T-helper 2 cell treated with Interferon-gamma antibody and Interleukin-4, amounts not matched to agents 5 μg/mL and 100 μg/mL, for 36 hours (primary cell): ENCODE results near the gene ELFN2.

Experiments
- DNase-seq: peaks from one replicate; pipeline ENCODE4 v3.0.0; 2021; ENCODE audit warnings: low spot score
- H3K27ac Mint-ChIP-seq: one replicate; pipeline ENCODE4 v1.8.0; 2021; ENCODE audit warnings: mild to moderate bottlenecking, mixed read lengths
- H3K27me3 Mint-ChIP-seq: one replicate; pipeline ENCODE4 v1.8.0; 2021; ENCODE audit warnings: low read depth, mixed read lengths
- H3K36me3 Mint-ChIP-seq: one replicate; pipeline ENCODE4 v1.8.0; 2021; ENCODE audit warnings: low read depth, mixed read lengths
- H3K4me1 Mint-ChIP-seq: one replicate; pipeline ENCODE4 v1.8.0; 2021; ENCODE audit warnings: low read depth, mixed read lengths
- H3K4me3 Mint-ChIP-seq: one replicate; pipeline ENCODE4 v1.8.0; 2022; ENCODE audit warnings: mild to moderate bottlenecking, moderate library complexity, mixed read lengths
- H3K9me3 Mint-ChIP-seq: one replicate; pipeline ENCODE4 v1.8.0; 2021; ENCODE audit warnings: mixed read lengths

Gene ELFN2

DNA sequence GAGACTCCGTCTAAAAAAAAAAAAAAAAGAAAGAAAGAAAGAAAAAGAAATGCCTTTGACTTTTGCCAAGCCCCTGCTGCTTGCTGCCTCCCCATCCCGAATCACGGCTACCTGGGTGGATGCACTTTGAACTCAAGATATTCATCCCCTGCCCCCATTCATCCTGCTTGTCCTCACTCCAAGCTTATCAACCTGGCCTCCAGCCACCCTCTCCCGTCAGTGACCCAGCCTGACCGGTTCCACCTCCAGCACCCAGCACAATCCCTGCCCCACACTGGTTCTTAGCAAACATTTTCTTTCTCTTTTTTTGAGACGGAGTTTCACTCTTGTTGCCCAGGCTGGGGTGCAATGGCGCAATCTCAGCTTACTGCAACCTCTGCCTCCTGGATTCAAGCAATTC lies 100.6 kb downstream of the ELFN2 start:
- peaks cover 3% of the 10 kb centered on the region for H3K4me1 Mint-ChIP-seq
- H3K36me3 Mint-ChIP-seq, result no peaks in the 10 kb centered on the region
- no peaks in the 10 kb centered on the region for H3K9me3 Mint-ChIP-seq
- no peak for DNase-seq
- H3K27me3 Mint-ChIP-seq, result peaks cover 79% of the 10 kb centered on the region
- H3K4me3 Mint-ChIP-seq, result no peak overlapping the region
- no peak overlapping the region for H3K27ac Mint-ChIP-seq

DNA sequence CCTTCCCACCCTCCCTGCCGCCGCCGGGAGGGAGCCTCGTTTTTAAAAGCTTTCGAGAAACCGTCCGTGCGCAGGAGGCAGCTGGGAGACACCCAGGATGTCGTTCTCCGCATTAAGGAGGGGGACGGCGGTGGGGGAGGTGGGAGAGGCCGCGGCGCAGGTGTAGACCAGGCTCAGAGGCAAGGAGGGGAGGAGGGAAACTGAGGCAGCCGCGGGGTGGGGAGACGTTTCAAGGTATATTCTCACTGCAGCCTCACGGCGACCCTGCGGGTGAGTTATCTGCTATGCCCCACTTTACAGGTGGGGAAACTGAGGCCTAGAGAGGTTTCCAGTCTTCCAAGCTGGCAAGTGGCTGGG lies 102.3 kb downstream of the ELFN2 start:
- Mint-ChIP-seq H3K4me3 (no peak overlapping the region), H3K27me3 (peaks cover 74% of the 10 kb centered on the region), H3K4me1 (no peaks in the 10 kb centered on the region), H3K27ac (no peak overlapping the region), H3K36me3 (no peaks in the 10 kb centered on the region), H3K9me3 (no peaks in the 10 kb centered on the region)
- DNase-seq, result no peak

DNA sequence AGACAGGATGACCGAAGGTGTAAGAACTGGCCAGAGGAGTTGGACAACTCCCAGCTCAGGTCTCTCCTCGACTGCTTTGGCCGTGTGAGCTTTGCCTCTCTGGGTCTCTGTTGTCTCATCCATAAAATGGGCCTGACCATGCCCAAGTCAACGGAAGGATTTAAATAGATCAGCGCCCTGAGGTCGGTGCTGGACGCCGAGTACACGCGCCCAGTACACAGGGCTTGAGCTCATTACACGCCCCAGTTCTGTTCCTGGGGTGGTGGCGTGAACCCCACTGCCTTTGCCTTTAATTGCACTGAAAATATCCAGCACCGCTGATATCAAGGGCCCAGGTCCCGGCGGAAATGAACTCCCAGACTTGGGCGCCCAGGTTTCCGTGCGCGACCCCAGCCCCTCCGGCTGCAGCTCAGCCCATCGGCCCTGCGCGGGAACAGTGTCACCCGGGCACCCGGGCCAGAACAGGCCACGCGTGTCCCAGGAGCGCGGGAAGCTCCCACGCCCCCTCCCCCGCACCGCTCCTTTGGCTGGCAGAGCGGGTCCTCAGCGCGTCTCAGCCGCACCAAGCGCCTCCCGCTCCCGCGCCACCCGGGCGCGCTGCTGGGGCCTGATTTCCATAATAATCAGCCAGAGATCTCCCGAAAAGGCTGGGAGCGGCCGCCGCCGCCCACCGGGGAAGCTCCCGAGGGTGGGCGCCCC lies 102.8 kb downstream of the ELFN2 start:
- peaks cover 72% of the 10 kb centered on the region for H3K27me3 Mint-ChIP-seq
- H3K4me1 Mint-ChIP-seq, result no peaks in the 10 kb centered on the region
- H3K9me3 Mint-ChIP-seq, result no peaks in the 10 kb centered on the region
- H3K4me3 Mint-ChIP-seq, result no peak overlapping the region
- DNase-seq, result no peak
- H3K27ac Mint-ChIP-seq, result no peak overlapping the region
- no peaks in the 10 kb centered on the region for H3K36me3 Mint-ChIP-seq

DNA sequence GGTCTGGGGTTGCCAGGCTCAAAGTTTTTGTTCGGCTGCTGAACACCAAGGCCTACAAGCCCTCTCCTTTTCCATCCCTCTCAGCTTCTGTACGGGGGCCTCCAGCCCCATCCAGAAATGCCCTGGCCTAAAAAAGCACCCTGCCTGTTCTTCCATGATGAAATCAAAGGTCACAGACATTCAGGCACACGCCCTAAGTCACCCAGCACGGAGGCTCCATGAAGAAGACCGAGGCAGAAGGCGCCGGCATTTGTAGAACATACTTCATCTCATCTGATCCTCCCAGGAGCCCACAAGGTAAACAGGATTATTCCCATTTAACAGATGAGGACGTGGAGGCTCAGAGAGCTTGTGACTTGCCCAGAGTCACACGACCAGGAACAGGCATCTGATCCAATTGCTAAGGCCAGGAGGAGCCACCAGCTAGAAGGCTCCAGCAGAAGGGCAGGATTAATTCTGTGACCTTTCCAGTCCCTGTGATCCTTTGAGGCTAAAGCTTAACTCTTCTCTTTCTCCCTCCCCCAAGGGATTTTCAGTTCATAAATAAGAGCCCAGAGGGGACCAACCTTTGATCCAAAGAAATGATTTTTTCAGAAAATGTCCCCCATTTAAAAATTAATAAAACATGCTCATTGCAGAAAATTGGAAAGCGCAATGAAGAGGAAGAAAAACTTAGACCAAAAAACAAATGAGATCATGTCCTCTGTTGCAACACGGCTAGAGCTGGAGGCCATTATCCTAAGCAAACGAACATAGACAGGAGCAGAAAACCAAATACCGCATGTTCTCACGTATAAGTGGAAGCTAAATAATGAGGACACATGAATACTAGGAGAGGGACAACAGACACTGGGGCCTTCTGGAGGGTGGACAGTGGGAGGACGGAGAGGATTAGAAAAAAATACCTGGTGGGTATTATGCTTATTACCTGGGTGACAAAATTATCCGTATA lies 106.3 kb downstream of the ELFN2 start:
- peaks cover 1% of the 10 kb centered on the region for H3K4me1 Mint-ChIP-seq
- no peak overlapping the region for H3K4me3 Mint-ChIP-seq
- peaks cover 42% of the 10 kb centered on the region for H3K27me3 Mint-ChIP-seq
- no peak overlapping the region for H3K27ac Mint-ChIP-seq
- no peaks in the 10 kb centered on the region for H3K9me3 Mint-ChIP-seq
- no peaks in the 10 kb centered on the region for H3K36me3 Mint-ChIP-seq
- DNase-seq, result no peak

DNA sequence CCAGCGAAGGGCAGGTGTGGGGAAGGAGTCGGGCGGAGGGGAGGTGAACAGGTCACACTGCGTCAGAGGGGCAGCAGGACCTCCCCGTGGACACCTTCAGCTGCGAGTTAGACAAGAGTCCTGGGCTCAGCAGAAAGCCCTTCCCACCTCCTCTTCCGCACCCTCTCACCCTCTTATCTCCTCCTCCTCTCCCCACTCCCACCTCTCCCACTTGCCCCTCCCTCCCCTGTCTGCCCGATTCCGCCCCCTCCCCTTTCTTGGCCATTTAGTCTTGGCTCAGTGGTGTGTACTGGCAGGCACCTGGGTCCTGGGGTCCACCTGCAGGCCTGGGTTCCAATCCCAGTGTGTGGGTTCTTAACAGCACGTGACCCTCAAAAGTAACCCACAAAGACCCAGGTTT lies 107.8 kb downstream of the ELFN2 start:
- Mint-ChIP-seq H3K4me1 (peaks cover 9% of the 10 kb centered on the region), H3K27ac (no peak overlapping the region), H3K36me3 (peaks cover 2% of the 10 kb centered on the region), H3K27me3 (peaks cover 34% of the 10 kb centered on the region), H3K4me3 (no peak overlapping the region), H3K9me3 (no peaks in the 10 kb centered on the region)
- no peak for DNase-seq

DNA sequence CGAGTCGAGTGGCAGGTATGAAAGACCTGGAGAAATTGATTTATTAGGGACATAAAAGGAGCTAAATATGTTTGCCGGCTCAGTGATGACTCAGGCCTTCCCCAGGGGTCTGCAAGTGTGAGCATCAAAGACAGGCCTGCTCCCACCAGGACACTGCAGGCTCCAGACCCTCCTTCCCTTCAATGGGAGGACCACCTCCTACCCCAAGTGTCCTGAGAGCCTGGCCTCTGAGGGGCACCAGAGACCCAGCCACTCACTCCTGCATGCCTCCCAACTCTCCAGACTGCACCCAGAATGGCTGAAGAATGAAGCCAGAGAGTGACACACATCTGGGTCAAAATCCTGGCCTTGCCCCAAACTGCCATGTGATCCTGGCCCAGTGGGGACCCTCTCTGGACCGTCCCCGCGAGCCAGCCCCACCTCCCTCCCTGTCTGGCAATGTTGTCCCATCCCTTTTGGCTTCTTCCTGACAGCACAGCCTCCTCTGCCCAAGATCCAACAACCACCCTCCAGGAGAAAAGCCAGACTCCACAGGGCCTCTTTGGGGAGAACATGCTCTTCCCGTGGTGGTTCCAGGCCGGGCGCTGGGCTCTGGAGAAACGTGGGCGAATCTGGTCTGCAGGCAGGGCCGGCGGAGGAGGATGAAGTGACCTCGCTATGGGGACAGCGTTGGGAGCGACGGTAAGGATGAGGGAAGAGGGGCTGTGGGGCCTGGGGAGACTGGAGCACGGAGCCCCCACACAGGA lies 108.7 kb downstream of the ELFN2 start:
- peaks cover 25% of the 10 kb centered on the region for H3K27me3 Mint-ChIP-seq
- peaks cover 18% of the 10 kb centered on the region for H3K4me1 Mint-ChIP-seq
- H3K36me3 Mint-ChIP-seq, result peaks cover 10% of the 10 kb centered on the region
- DNase-seq, result no peak
- no peaks in the 10 kb centered on the region for H3K9me3 Mint-ChIP-seq
- H3K4me3 Mint-ChIP-seq, result no peak overlapping the region
- H3K27ac Mint-ChIP-seq, result no peak overlapping the region
